Astrocyte (in vitro differentiated cells and primary cell): Measurements from ENCODE around the gene OR12D2.

Experiments
- EZH2 ChIP-seq: IDR thresholded peaks from 2 replicates; pipeline ENCODE4 v1.6.1; 2012; ENCODE audit warnings: mild to moderate bottlenecking, low read length, inconsistent platforms; ENCODE audit not compliant: insufficient read depth
- TF ChIP-seq, protein P1 (sequence below): IDR thresholded peaks from 2 replicates; pipeline ENCODE4 v1.5.1; 2011; ENCODE audit warnings: low read depth, mild to moderate bottlenecking, inconsistent platforms, low read length, moderate library complexity; ENCODE audit not compliant: insufficient read depth

DNA sequence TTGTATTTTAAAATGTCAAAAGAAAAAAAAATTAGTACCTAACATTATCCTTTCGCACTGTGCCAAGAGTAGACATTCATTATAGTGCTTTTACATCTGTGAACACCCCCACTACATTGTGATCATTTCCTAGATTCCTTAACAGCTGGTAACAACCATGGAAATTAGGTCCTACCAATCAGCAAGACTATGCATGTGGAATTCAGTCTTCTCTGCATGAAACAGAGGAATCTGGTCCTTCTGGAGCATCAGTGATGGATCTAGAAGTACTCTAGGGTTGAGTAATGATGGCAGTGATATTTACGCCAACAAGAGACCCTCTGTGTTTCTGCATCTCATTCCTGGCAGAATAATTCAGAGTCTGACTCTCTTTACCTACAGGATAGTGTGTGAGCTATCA, 28.7 kb downstream of the OR12D2 start:
- TF ChIP-seq, protein P1, sequence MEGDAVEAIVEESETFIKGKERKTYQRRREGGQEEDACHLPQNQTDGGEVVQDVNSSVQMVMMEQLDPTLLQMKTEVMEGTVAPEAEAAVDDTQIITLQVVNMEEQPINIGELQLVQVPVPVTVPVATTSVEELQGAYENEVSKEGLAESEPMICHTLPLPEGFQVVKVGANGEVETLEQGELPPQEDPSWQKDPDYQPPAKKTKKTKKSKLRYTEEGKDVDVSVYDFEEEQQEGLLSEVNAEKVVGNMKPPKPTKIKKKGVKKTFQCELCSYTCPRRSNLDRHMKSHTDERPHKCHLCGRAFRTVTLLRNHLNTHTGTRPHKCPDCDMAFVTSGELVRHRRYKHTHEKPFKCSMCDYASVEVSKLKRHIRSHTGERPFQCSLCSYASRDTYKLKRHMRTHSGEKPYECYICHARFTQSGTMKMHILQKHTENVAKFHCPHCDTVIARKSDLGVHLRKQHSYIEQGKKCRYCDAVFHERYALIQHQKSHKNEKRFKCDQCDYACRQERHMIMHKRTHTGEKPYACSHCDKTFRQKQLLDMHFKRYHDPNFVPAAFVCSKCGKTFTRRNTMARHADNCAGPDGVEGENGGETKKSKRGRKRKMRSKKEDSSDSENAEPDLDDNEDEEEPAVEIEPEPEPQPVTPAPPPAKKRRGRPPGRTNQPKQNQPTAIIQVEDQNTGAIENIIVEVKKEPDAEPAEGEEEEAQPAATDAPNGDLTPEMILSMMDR = no peak
- no peak for TF ChIP-seq EZH2
